Ovary (tissue), 9 donors: ENCODE data around the gene TSPAN19. TPM values are rescaled to one million over a fixed set of nuclear protein-coding genes. Genes with fewer than 3 reads are reported as not detected.

ENCODE experiments used
- DNase-seq, 5 donors: peaks; one replicate each; pipeline ENCODE4 v3.0.0-alpha.2; 2019 to 2020
- H3K27ac ChIP-seq, 2 donors: fragments of 200-600 bp; one replicate each; pipeline versions ENCODE4 v1.5.1 to v1.8.0; 2019 to 2022
- H3K27me3 ChIP-seq: fragments of 200-600 bp; one replicate; pipeline ENCODE4 v1.8.0; 2022
- H3K36me3 ChIP-seq: fragments of 200-600 bp; sonication (generic); one replicate; pipeline ENCODE4 v1.5.1; 2019
- H3K4me1 ChIP-seq: one replicate; pipeline ENCODE4 v1.8.1; 2013; ENCODE audit warnings: mild to moderate bottlenecking, moderate library complexity; ENCODE audit not compliant: insufficient read depth
- H3K4me3 ChIP-seq: fragments of 200-600 bp; sonication (generic); one replicate; pipeline ENCODE4 v1.5.1; 2017
- H3K9me3 ChIP-seq, 2 donors: fragments of 200-600 bp in 1 of 2; sonication (generic) in 1 of 2; one replicate each; pipeline versions ENCODE4 v1.5.1 to v1.8.1; 2013 to 2019; ENCODE audit warnings: mild to moderate bottlenecking in 1 of 2, moderate library complexity in 1 of 2
- CTCF ChIP-seq, 3 donors: fragments of 450-650 bp in 2 of 3; fragments of 200-600 bp in 1 of 3; IDR thresholded peaks; one replicate each; pipeline versions ENCODE4 v1.5.1 to v1.8.0; 2016 to 2022; ENCODE audit warnings: antibody characterized with exemption in 3 of 3, mild to moderate bottlenecking in 1 of 3
- EP300 ChIP-seq: sonication (generic); formaldehyde crosslinking; IDR thresholded peaks from one replicate; pipeline ENCODE4 v1.6.1; 2017; ENCODE audit warnings: antibody characterized with exemption
- POLR2A ChIP-seq: fragments of 450-650 bp; IDR thresholded peaks from one replicate; pipeline ENCODE4 v1.6.1; 2017; ENCODE audit warnings: antibody characterized with exemption, mild to moderate bottlenecking, moderate library complexity
- WGBS, 3 donors: extraction: QIAGEN DNeasy Blood & Tissue Kit in 1 of 3; methylation state at CpG; one replicate each; pipeline versions ENCODE4 v1.1.5 to v1.1.7; 2013 to 2017; 5-methylcytosine and 5-hydroxymethylcytosine counted together
- intact Hi-C, 4 donors: fragments of 100-400 bp; cut with DNase I; formaldehyde crosslinking; loops; one replicate each; pipeline versions ENCODE4 v1.11.0 to v1.15.1; 2022 to 2023
- polyA plus RNA-seq, 2 donors: library from polyadenylated mRNA; stranded (reverse); fragments of 200-250 nt in 1 of 2; fragments of 350-450 nt in 1 of 2; fragmentation: Illumina TruSeq in 1 of 2; extraction: RNeasy Lipid Tissue Mini Kit (QIAGEN cat#74804) in 1 of 2; gene quantifications; one replicate each; pipeline ENCODE4 v1.2.3, GENCODE V29; 2013 to 2014
- total RNA-seq, 7 donors: library from RNA; depleted of rRNA in 2 of 7; stranded (reverse); fragments of >200 nt in 2 of 7; fragmentation: NEBNext Ultra II Directional in 3 of 7; extraction: Animal tissue kit (Norgen Biotek cat#: 25700) in 3 of 7; gene quantifications; one replicate each; pipeline versions ENCODE4 v1.1.0 to v1.2.4, GENCODE V29; 2016 to 2023
- donor health status: DM: no; HTN: no; CAD: no; lungs with moderate emphysema.
- donor health status: DM: no; HTN: no; CAD: no.
- donor health status: Bipolar disorder and iron deficiency.
- donor health status: DM: yes; HTN: yes; CAD: no.
- donor health status: DM: no; HTN: no; CAD: no.
- donor health status: DM: yes; HTN: yes; CAD: no.

The TSPAN19 gene
- total and polyA plus RNA-seq, 9 donors = not detected

- no peak for TF ChIP-seq CTCF (IDR thresholded peaks at IDR 0.05)
- no peak for TF ChIP-seq EP300
- TF ChIP-seq POLR2A = no peak
- intact Hi-C loops = no loop called here
- Histone ChIP-seq H3K36me3 (no peaks in the 10 kb centered on the region), H3K4me1 (no peaks in the 10 kb centered on the region), H3K27me3 (no peaks in the 10 kb centered on the region), H3K9me3 (no peaks in the 10 kb centered on the region), H3K4me3 (no peak overlapping the region), H3K27ac (no peak overlapping the region)
- no peak for DNase-seq
- WGBS, 3 donors = 51 to 76% (median 75%) methylated on average over 3 of the region's 3 CpGs
These were observed 33.2 kb downstream of the TSPAN19 start for GRCh38 chr12:85002778-85003296.

DNA sequence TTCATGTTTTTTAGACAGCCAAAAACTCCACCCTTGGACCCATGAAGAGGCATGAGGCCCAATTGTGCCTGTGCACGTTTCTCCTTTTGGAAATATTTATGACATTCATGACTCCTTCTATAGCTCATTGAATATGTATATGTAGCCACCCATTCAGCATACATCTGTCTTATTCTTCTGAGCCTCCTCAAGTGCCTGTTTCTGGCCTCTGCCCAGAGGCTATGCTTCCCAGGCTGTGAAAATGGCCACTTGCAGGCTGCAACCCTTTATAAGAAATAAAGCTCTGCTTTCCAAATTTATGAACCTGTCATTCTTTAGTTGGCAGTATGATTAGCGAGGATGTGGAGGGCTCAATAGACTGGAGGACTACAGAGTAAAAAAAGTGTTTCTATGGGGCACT lies 35.3 kb downstream of the TSPAN19 start:
- no peaks in the 10 kb centered on the region for H3K4me1 ChIP-seq
- no peak overlapping the region for H3K27ac ChIP-seq
- no peaks in the 10 kb centered on the region for H3K27me3 ChIP-seq
- H3K36me3 ChIP-seq = no peaks in the 10 kb centered on the region
- intact Hi-C loops = no loop called here
- WGBS, 3 donors = 60 to 75% (median 67%) methylated on average over 2 of the region's 2 CpGs
- H3K4me3 ChIP-seq = no peak overlapping the region
- TF ChIP-seq EP300 (no peak), POLR2A (no peak), CTCF (IDR thresholded peaks at IDR 0.05) (no peak)
- DNase-seq = no peak
- H3K9me3 ChIP-seq = no peaks in the 10 kb centered on the region

DNA sequence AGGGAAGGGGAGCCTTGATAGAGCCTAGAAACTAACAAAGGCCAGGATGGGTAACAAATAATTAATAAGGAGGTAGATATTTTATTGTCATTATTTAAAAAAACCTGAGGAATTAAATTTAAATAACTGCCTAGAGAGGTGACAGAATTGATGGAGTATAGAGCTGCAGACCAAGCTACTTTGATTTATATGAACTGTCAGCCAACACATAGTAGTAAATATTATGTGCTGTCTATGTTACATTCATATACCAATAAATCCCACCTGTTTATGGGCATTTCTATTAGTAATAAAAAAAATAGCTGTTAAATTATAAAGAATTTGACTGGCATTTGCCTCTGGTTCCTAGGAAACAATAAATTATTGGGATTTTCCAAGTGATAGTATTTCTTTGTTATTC lies 37.7 kb downstream of the TSPAN19 start:
- Histone ChIP-seq H3K27ac (no peak overlapping the region), H3K9me3 (no peaks in the 10 kb centered on the region), H3K4me1 (no peaks in the 10 kb centered on the region), H3K27me3 (no peaks in the 10 kb centered on the region), H3K36me3 (no peaks in the 10 kb centered on the region), H3K4me3 (no peak overlapping the region)
- intact Hi-C loops = no loop called here
- TF ChIP-seq POLR2A (no peak), EP300 (no peak), CTCF (IDR thresholded peaks at IDR 0.05) (no peak)
- DNase-seq = no peak

DNA sequence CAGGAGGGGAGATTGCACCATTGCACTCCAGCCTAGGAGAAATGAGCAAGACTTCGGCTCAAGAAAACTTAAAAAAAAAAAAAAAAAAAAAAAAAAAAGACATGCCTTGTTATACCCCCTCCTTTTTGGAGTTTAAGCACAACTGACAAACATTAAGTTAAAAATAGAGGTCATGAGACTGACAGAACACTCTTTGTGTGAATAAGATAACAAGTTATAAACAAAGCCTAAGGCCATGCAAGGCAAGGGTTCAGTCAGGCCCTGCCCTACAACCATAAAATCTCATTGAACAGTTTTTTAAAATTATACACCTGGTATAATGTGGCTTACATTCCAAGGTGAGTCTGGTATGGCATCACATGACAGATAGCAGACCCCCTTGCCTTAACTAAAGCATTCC lies 39.3 kb downstream of the TSPAN19 start:
- Histone ChIP-seq H3K4me1 (no peaks in the 10 kb centered on the region), H3K27me3 (no peaks in the 10 kb centered on the region), H3K36me3 (no peaks in the 10 kb centered on the region), H3K9me3 (no peaks in the 10 kb centered on the region), H3K4me3 (no peak overlapping the region), H3K27ac (no peak overlapping the region)
- intact Hi-C loops = no loop called here
- TF ChIP-seq EP300 = no peak
- TF ChIP-seq POLR2A = no peak
- TF ChIP-seq CTCF (IDR thresholded peaks at IDR 0.05) = no peak
- no peak for DNase-seq
- WGBS, 3 donors = 58 to 89% (median 88%) methylated on average over 1 of the region's 1 CpG
